K562 (cell line): Measurements from ENCODE around the gene GHRH.

Experiments
- CTCF ChIP-seq, 3 experiments: IDR thresholded peaks in 2 of 3; conservative IDR thresholded peaks in 1 of 3; 2 replicates each; pipeline ENCODE4 v1.5.1; 2011 to 2012; ENCODE audit warnings: low read length in 3 of 3, mild to moderate bottlenecking in 3 of 3, control low read depth in 2 of 3, improper control_type of control experiment in 1 of 3, inconsistent platforms in 1 of 3, low read depth in 1 of 3, mixed read lengths in 1 of 3, moderate library complexity in 1 of 3; ENCODE audit not compliant: insufficient read depth in 2 of 3
- E2F3 ChIP-seq: fragments of 250-450 bp; sonication (Bioruptor Pico); IDR thresholded peaks from 2 replicates; pipeline ENCODE4 v1.4.0; 2020; ENCODE audit warnings: mild to moderate bottlenecking
- GATAD2B ChIP-seq: fragments of 450-650 bp; IDR thresholded peaks from 2 replicates; pipeline ENCODE4 v1.6.1; 2017; ENCODE audit warnings: mild to moderate bottlenecking, borderline replicate concordance
- HDGF ChIP-seq: fragments of 450-650 bp; IDR thresholded peaks from 2 replicates; pipeline ENCODE4 v1.6.1; 2016
- HEY1 ChIP-seq: fragments of 250-450 bp; sonication (Bioruptor Pico); IDR thresholded peaks from 2 replicates; pipeline ENCODE4 v1.5.0; 2020; ENCODE audit warnings: mild to moderate bottlenecking, moderate library complexity, borderline replicate concordance
- MYC ChIP-seq, 2 experiments: fragments of 250-450 bp in 1 of 2; sonication (Bioruptor Pico) in 1 of 2; IDR thresholded peaks; 2 replicates each; pipeline versions ENCODE4 v1.5.1 to v1.6.1; 2012 to 2021; ENCODE audit warnings: low read depth in 2 of 2, borderline replicate concordance in 1 of 2, improper control_type of control experiment in 1 of 2, low read length in 1 of 2, mild to moderate bottlenecking in 1 of 2, moderate library complexity in 1 of 2
- PML ChIP-seq: IDR thresholded peaks from 2 replicates; pipeline ENCODE4 v1.6.1; 2012; ENCODE audit warnings: low read length, inconsistent platforms
- POLR2A ChIP-seq: fragments of 450-650 bp; conservative IDR thresholded peaks from 2 replicates; pipeline ENCODE4 v1.6.1; 2016
- SPI1 ChIP-seq: IDR thresholded peaks from 2 replicates; pipeline ENCODE4 v1.6.1; 2011; ENCODE audit warnings: low read depth, low read length, control low read depth, borderline replicate concordance
- TF ChIP-seq, protein P1 (sequence below): sonication (generic); formaldehyde crosslinking; IDR thresholded peaks from 2 replicates; pipeline ENCODE4 v1.8.1; 2023; ENCODE audit warnings: mild to moderate bottlenecking, missing genetic modification reagents

DNA sequence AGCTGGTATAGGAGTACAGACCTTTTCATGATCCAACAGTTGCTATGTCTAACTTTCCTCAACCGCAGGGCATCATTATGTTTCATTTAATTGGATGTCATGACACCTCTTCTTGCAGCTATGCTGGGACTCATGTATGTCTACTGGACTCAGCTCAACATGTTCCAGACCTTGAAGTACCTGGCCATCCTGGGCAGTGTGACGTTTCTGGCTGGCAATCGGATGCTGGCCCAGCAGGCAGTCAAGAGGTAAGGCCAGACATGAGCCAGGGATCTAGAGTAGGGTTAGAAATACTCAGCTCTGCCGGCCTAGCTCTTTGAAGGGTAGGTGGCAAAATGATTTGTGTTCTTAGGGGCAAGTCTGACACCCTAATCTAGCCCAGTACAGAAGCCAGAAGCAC, 25.2 kb downstream of the GHRH start:
- TF ChIP-seq CTCF (IDR thresholded peaks at IDR 0.05 in 2 of 3, conservative IDR thresholded peaks at IDR 0.05 in 1 of 3; ENCODE audit: insufficient read depth in 2 of 3, low read depth in 1 of 3, low read length in 3 of 3) (no peak), HDGF (no peak), POLR2A (no peak), PML (no peak), HEY1 (CRISPR knock-in tag) (no peak), GATAD2B (no peak), MYC (IDR thresholded peaks at IDR 0.05; ENCODE audit: low read depth, low read length) (no peak), MYC (CRISPR knock-in tag; IDR thresholded peaks at IDR 0.05; ENCODE audit: borderline replicate concordance, low read depth) (no peak), SPI1 (no peak), E2F3 (CRISPR knock-in tag) (no peak)
- TF ChIP-seq, protein P1, sequence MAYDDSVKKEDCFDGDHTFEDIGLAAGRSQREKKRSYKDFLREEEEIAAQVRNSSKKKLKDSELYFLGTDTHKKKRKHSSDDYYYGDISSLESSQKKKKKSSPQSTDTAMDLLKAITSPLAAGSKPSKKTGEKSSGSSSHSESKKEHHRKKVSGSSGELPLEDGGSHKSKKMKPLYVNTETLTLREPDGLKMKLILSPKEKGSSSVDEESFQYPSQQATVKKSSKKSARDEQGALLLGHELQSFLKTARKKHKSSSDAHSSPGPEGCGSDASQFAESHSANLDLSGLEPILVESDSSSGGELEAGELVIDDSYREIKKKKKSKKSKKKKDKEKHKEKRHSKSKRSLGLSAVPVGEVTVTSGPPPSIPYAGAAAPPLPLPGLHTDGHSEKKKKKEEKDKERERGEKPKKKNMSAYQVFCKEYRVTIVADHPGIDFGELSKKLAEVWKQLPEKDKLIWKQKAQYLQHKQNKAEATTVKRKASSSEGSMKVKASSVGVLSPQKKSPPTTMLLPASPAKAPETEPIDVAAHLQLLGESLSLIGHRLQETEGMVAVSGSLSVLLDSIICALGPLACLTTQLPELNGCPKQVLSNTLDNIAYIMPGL (CRISPR knock-in tag): no peak
